Thyroid gland (tissue), 4 donors: ENCODE data around the gene PTPRN2. TPM values are rescaled to one million over a fixed set of nuclear protein-coding genes. Genes with fewer than 3 reads are reported as not detected.

Experiments
- DNase-seq, 2 donors: peaks; one replicate each; pipeline ENCODE4 v3.0.0-alpha.2; 2019
- H3K27ac ChIP-seq, 3 donors: fragments of 200-600 bp; sonication (generic); 1 replicate in 2 of 3; 2 replicates in 1 of 3; pipeline ENCODE4 v1.5.1; 2016 to 2019; ENCODE audit warnings: mild to moderate bottlenecking in 1 of 3, moderate library complexity in 1 of 3
- H3K27me3 ChIP-seq: fragments of 200-600 bp; sonication (generic); one replicate; pipeline ENCODE4 v1.5.1; 2019
- H3K36me3 ChIP-seq, 2 donors: fragments of 200-600 bp; sonication (generic); one replicate each; pipeline ENCODE4 v1.5.1; 2016 to 2019
- H3K4me1 ChIP-seq, 2 donors: fragments of 200-600 bp; sonication (generic); one replicate each; pipeline ENCODE4 v1.5.1; 2017 to 2019
- H3K4me3 ChIP-seq, 3 donors: fragments of 200-600 bp; sonication (generic); replicated peaks in 1 of 3; 1 replicate in 2 of 3; 2 replicates in 1 of 3; pipeline ENCODE4 v1.5.1; 2016; ENCODE audit warnings: mild to moderate bottlenecking in 1 of 3
- H3K9me3 ChIP-seq: fragments of 200-600 bp; sonication (generic); one replicate; pipeline ENCODE4 v1.5.1; 2017
- POLR2A ChIP-seq, 2 donors: fragments of 450-650 bp; IDR thresholded peaks; one replicate each; pipeline ENCODE4 v1.6.1; 2017; ENCODE audit warnings: antibody characterized with exemption in 2 of 2, mild to moderate bottlenecking in 2 of 2, moderate library complexity in 1 of 2
- WGBS, 2 donors: methylation state at CpG; one replicate each; pipeline ENCODE4 v1.1.5; 2017; 5-methylcytosine and 5-hydroxymethylcytosine counted together
- intact Hi-C: fragments of 100-400 bp; cut with DNase I; formaldehyde crosslinking; loops from one replicate; pipeline ENCODE4 v1.15.1; 2023
- total RNA-seq, 4 donors: library from RNA; depleted of rRNA; stranded (reverse); fragments of >200 nt; gene quantifications; one replicate each; pipeline ENCODE4 v1.2.3, GENCODE V29; 2016
- TF ChIP-seq, protein P1 (sequence below), 6 experiments: fragments of 200-600 bp in 3 of 6; fragments of 450-650 bp in 3 of 6; sonication (generic) in 3 of 6; IDR thresholded peaks; one replicate each; pipeline ENCODE4 v1.5.1; 2016 to 2019; ENCODE audit warnings: antibody characterized with exemption in 6 of 6, mild to moderate bottlenecking in 2 of 6, inconsistent platforms in 1 of 6, moderate library complexity in 1 of 6

Gene PTPRN2
- total RNA-seq, 4 donors from 2014 or later = 4.2 to 9.9 (median 7.7) TPM

DNA sequence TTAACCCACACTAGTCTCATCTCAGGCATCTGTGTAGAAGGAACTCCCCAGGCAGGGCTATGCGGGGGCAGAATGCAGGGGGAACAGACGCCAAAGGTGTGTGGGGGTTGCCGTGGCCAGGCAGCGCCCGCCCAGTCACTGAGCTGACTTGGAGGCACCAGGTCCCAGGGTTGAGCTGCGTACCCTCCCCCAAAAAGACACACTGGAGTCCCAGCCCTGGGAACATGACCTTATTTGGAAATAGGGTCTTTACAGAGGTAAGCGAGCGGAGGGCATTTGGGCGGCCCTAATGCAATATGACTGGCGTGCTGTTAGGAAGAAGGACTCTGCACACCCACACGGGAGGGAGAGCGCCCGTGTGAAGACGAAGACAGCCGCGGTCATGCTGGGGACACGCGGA, 976.3 kb downstream of the PTPRN2 start:
- Histone ChIP-seq H3K4me1 (peaks cover 6 to 20% of the 10 kb centered on the region in 2 donors), H3K36me3 (no peaks in the 10 kb centered on the region), H3K27ac (no peak overlapping the region), H3K4me3 (no peak overlapping the region), H3K9me3 (no peaks in the 10 kb centered on the region), H3K27me3 (no peaks in the 10 kb centered on the region)
- no peak for DNase-seq
- intact Hi-C loops = no loop called here
- TF ChIP-seq, protein P1, sequence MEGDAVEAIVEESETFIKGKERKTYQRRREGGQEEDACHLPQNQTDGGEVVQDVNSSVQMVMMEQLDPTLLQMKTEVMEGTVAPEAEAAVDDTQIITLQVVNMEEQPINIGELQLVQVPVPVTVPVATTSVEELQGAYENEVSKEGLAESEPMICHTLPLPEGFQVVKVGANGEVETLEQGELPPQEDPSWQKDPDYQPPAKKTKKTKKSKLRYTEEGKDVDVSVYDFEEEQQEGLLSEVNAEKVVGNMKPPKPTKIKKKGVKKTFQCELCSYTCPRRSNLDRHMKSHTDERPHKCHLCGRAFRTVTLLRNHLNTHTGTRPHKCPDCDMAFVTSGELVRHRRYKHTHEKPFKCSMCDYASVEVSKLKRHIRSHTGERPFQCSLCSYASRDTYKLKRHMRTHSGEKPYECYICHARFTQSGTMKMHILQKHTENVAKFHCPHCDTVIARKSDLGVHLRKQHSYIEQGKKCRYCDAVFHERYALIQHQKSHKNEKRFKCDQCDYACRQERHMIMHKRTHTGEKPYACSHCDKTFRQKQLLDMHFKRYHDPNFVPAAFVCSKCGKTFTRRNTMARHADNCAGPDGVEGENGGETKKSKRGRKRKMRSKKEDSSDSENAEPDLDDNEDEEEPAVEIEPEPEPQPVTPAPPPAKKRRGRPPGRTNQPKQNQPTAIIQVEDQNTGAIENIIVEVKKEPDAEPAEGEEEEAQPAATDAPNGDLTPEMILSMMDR (IDR thresholded peaks at IDR 0.05) = no peak
- no peak for TF ChIP-seq POLR2A (IDR thresholded peaks at IDR 0.05)
- 92 to 94% methylated on average over 16 to 17 of the region's 18 CpGs for WGBS, 2 donors

DNA sequence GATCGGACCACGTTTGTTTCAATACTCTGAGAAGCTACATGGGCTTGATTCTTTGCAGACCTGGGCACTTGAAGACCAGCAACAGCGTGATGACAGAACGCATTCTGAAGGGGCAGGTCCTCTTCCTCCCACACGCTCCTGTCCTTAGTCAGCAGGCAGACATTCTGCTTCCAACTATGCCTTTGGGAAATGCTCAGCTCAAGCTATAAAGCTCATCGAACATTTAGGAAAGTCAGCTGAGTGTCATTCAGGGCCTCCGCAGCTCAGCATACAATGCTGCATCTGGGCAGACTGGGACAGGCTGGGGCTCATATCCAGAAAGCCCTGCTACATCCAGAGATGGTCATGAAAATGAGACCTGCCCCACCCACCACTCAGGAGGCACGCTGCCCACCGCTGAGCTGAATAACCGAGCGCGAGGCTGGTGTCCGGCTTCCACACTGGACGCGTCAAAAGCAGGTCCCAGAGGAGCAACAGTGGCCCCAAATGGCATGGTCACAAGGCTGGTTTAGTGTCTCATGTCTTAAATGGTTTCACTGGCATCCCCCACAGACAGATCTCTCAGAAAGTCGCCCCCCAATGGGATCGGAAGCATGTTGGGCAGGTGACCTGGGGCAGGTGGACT, 976.8 kb downstream of the PTPRN2 start:
- Histone ChIP-seq H3K36me3 (no peaks in the 10 kb centered on the region), H3K4me1 (peaks cover 6 to 20% of the 10 kb centered on the region in 2 donors), H3K9me3 (no peaks in the 10 kb centered on the region), H3K27ac (no peak overlapping the region), H3K4me3 (no peak overlapping the region), H3K27me3 (no peaks in the 10 kb centered on the region)
- TF ChIP-seq, protein P1 (IDR thresholded peaks at IDR 0.05) = no peak
- TF ChIP-seq POLR2A (IDR thresholded peaks at IDR 0.05) = no peak
- intact Hi-C loops = no loop called here
- DNase-seq = no peak
- WGBS, 2 donors = 83 to 91% methylated on average over 17 of the region's 17 CpGs

DNA sequence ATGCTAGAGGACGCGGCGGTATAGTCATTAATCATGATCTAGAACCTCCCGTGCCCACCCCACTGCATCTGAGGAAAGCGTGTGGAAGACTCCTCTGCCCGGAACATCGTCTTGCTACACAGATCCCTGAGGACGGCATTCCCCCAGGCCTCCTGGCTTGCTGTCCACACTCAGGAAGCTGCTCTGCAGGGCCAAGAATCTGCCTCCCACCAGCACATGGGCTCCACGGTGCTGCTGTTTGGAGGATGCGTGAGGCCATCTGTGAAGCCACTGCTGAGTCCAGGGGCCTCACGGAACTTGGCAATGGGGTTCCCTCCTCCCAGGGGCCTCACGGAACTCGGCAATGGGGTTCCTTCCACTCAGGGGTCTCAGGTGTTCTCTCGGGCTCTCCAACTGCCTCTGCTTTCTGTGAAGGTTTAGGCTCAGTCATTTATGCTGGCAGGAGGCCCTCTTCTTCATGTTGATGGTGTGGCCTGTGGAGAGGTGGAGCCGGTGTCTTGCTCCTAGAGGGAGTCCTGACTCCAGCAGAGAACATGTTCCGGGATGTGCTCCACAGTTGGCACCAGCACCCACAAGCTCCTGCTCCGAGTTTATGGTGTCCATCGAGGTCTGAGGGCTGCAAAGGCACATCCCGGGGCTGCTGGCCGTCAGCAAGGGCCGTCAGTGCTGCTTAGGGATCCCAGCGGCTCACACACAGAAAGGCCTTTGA, 977.5 kb downstream of the PTPRN2 start:
- DNase-seq = no peak
- Histone ChIP-seq H3K9me3 (no peaks in the 10 kb centered on the region), H3K27ac (no peak overlapping the region), H3K36me3 (no peaks in the 10 kb centered on the region), H3K4me1 (peaks cover 6 to 20% of the 10 kb centered on the region in 2 donors), H3K4me3 (no peak overlapping the region), H3K27me3 (no peaks in the 10 kb centered on the region)
- TF ChIP-seq, protein P1 (IDR thresholded peaks at IDR 0.05) = no peak
- TF ChIP-seq POLR2A (IDR thresholded peaks at IDR 0.05) = no peak
- WGBS, 2 donors = 91% methylated on average over 14 to 22 of the region's 22 CpGs
- intact Hi-C loops = no loop called here

DNA sequence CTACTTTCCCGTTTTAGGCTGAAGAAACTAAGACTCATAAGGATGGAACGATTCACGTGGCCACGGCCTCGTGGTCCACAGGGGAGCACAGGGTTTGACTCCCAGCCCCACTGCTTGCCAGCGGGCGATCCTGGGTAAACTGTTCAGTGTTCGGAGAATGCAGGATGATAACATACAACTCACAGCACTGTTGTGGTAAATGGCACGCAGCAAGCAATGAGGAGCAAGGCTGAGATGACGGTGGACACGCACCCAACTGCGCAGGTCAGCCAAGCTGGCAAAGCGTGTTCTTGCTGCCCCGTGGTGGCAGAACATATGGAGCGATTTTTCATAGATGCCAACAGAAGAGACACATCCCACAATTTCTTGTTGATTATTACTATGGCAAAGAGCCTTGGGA, 978.1 kb downstream of the PTPRN2 start:
- no peak overlapping the region for H3K4me3 ChIP-seq
- no peaks in the 10 kb centered on the region for H3K27me3 ChIP-seq
- H3K27ac ChIP-seq = no peak overlapping the region
- H3K4me1 ChIP-seq = peaks cover 6 to 16% of the 10 kb centered on the region in 2 donors
- intact Hi-C loops = no loop called here
- no peak for DNase-seq
- WGBS, 2 donors = 95% methylated on average over 15 of the region's 15 CpGs
- no peaks in the 10 kb centered on the region for H3K36me3 ChIP-seq
- TF ChIP-seq POLR2A (IDR thresholded peaks at IDR 0.05) = no peak
- TF ChIP-seq, protein P1 (IDR thresholded peaks at IDR 0.05) = no peak
- H3K9me3 ChIP-seq = no peaks in the 10 kb centered on the region

DNA sequence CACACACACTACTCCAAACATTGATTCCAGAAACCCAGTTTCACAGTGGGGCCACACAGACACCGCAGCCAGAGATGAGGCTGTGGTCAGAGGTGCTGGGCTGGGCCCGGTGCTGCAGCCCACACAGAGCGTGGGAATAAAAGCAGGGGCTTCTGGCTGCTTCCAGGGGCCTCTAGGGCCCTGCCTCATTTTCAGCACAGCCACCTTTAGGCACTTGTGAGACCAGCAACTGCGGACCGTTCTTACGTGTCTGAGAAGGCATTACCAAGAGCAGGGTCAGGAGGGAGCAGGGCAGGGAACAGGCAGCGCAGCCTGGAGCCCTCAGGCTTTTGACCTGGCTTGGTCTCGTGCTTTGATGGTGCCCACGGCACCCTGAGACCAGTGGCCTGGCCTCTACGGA, 980.4 kb downstream of the PTPRN2 start:
- no peak overlapping the region for H3K4me3 ChIP-seq
- no peak for TF ChIP-seq POLR2A (IDR thresholded peaks at IDR 0.05)
- TF ChIP-seq, protein P1 (IDR thresholded peaks at IDR 0.05) = no peak
- H3K9me3 ChIP-seq = no peaks in the 10 kb centered on the region
- intact Hi-C loops = no loop called here
- H3K27me3 ChIP-seq = no peaks in the 10 kb centered on the region
- no peak for DNase-seq
- no peaks in the 10 kb centered on the region for H3K4me1 ChIP-seq
- no peaks in the 10 kb centered on the region for H3K36me3 ChIP-seq
- WGBS, 2 donors = 77 to 88% methylated on average over 3 of the region's 10 CpGs
- H3K27ac ChIP-seq = no peak overlapping the region
